ENCODE measurements around the gene CRYBG1.

DNA sequence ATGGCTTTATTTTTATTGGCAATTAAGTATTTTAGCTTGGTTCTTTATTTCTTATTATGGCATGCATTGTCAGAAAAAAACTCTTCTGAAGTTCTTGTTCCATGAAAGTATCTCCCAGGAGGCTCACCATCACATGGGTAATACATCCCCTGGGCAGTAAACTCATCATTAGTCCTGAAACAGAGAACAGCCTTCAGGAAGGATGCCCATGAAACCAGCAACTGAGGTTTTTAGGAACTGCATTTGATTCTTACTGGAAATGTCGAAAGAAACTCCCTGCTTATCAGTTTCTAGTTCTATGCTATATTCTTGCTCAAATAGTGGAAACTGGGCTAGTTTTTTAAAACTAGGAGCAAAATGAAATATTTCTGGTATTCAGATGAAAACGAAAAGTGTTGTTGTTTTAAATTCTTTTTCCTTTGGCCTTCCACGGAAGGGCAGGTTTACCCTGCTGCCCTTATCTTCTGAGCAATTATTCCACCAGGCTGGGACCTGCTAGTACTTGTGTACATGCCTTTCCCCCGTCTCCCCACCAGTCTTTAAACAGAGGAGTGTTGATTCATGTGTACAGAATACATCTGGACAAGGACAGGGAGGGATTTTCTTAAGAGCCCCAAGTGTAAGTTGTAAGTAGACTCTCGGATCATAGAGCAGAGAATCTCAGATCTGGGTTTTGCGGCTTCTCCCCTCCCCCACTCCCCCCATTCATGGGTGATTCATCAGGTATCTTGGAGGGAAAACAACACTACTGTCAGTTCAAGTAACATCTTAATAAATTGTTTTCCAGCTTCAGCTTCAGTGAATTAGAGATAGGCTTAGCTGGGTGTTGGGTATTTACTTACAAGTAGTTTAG lies 187.3 kb downstream of the CRYBG1 start:
- no peak for TF ChIP-seq EZH2 (IDR thresholded peaks at IDR 0.05)
- no peak for TF ChIP-seq POLR2AphosphoS5 (IDR thresholded peaks at IDR 0.05; ENCODE audit: borderline replicate concordance, low read depth, low read length)

All from SK-N-MC (cell line).